H1 (cell line): ENCODE results near the gene PALD1. TPM values are rescaled to one million over a fixed set of nuclear protein-coding genes. Genes with fewer than 3 reads are reported as not detected.

Experiments used
- CTCF ChIA-PET: fragments of 300-600 bp; sonication (Branson Sonifier 250); formaldehyde crosslinking; loops from one replicate; lab custom pipeline; 2021; ENCODE audit not compliant: partially characterized antibody; lab: Charles Lee
- POLR2A ChIA-PET: fragments of 300-600 bp; sonication (Branson Sonifier 250); formaldehyde crosslinking; loops from one replicate; lab custom pipeline; 2021; ENCODE audit warnings: inconsistent platforms; ENCODE audit not compliant: partially characterized antibody; lab: Charles Lee
- DNase-seq, 2 experiments: peaks; one replicate each; pipeline versions ENCODE4 v3.0.0 to v3.0.0-alpha.2; 2010 to 2022; ENCODE audit warnings: low spot score in 2 of 2, low read depth in 1 of 2, mixed read lengths in 1 of 2
- FAIRE-seq: peaks from 2 replicates; lab custom pipeline; 2011; peaks lifted over from hg19 to GRCh38; lab: Jason Lieb, UNC
- H2AFZ ChIP-seq: 2 replicates; pipeline ENCODE4 v1.8.1; 2012; ENCODE audit warnings: low read length, inconsistent platforms
- H2AK5ac ChIP-seq: 2 replicates; pipeline ENCODE4 v1.6.1; 2013; ENCODE audit warnings: low read depth, low read length
- H2BK120ac ChIP-seq: replicated peaks from 2 replicates; pipeline ENCODE3; 2013; ENCODE audit warnings: low read depth, low read length, inconsistent platforms
- H2BK12ac ChIP-seq: 2 replicates; pipeline ENCODE4 v1.6.1; 2013; ENCODE audit warnings: low read depth, low read length
- H2BK15ac ChIP-seq: 2 replicates; pipeline ENCODE4 v1.6.1; 2013; ENCODE audit warnings: low read length
- H2BK20ac ChIP-seq: 2 replicates; pipeline ENCODE4 v1.6.1; 2013; ENCODE audit warnings: low read length
- H2BK5ac ChIP-seq: 2 replicates; pipeline ENCODE4 v1.6.1; 2013; ENCODE audit warnings: low read depth, low read length
- H3K14ac ChIP-seq: 2 replicates; pipeline ENCODE4 v1.6.1; 2013; ENCODE audit warnings: inconsistent platforms; ENCODE audit not compliant: insufficient read length
- H3K18ac ChIP-seq: 2 replicates; pipeline ENCODE4 v1.6.1; 2013; ENCODE audit warnings: low read length; ENCODE audit errors: extremely low read depth
- H3K23ac ChIP-seq: 2 replicates; pipeline ENCODE4 v1.6.1; 2013; ENCODE audit warnings: inconsistent platforms; ENCODE audit not compliant: insufficient read length
- H3K23me2 ChIP-seq: 2 replicates; pipeline ENCODE4 v1.6.1; 2013; ENCODE audit warnings: low read depth, low read length
- H3K27ac ChIP-seq: 2 replicates; pipeline ENCODE4 v1.6.1; 2011; ENCODE audit warnings: low read depth, low read length, inconsistent platforms
- H3K27me3 ChIP-seq, 4 experiments: replicated peaks in 1 of 4; 1 replicate in 1 of 4; 2 replicates in 3 of 4; pipeline versions ENCODE4 v1.6.1 to v1.8.1; 2011 to 2013; ENCODE audit warnings: low read length in 3 of 4, mild to moderate bottlenecking in 3 of 4, inconsistent platforms in 2 of 4, mixed read lengths in 2 of 4, moderate library complexity in 1 of 4; ENCODE audit not compliant: control insufficient read depth in 3 of 4, insufficient read depth in 3 of 4; ENCODE audit errors: extremely low read depth in 1 of 4
- H3K36me3 ChIP-seq, 4 experiments: 2 replicates each; pipeline versions ENCODE4 v1.6.1 to v1.8.1; 2011 to 2013; ENCODE audit warnings: mild to moderate bottlenecking in 4 of 4, low read length in 3 of 4, moderate library complexity in 2 of 4, control low read depth in 1 of 4, inconsistent platforms in 1 of 4; ENCODE audit not compliant: insufficient read depth in 4 of 4, control insufficient read depth in 2 of 4
- H3K4ac ChIP-seq: replicated peaks from 2 replicates; pipeline ENCODE3; 2013; ENCODE audit warnings: low read length, low read depth, mixed read lengths, inconsistent platforms; ENCODE audit not compliant: insufficient read length
- H3K4me1 ChIP-seq, 4 experiments: replicated peaks in 1 of 4; 1 replicate in 1 of 4; 2 replicates in 3 of 4; pipeline versions ENCODE4 v1.6.1 to v1.8.1; 2011 to 2013; ENCODE audit warnings: low read length in 3 of 4, inconsistent platforms in 2 of 4, mixed read lengths in 1 of 4; ENCODE audit not compliant: insufficient read depth in 4 of 4, control insufficient read depth in 3 of 4
- H3K4me2 ChIP-seq, 2 experiments: 2 replicates each; pipeline versions ENCODE4 v1.6.1 to v1.8.1; 2011 to 2013; ENCODE audit warnings: low read depth in 2 of 2, low read length in 2 of 2, control low read depth in 1 of 2, inconsistent platforms in 1 of 2, mild to moderate bottlenecking in 1 of 2; ENCODE audit not compliant: insufficient read depth in 1 of 2
- H3K4me3 ChIP-seq, 4 experiments: fragments of 200-600, 300-600 bp in 1 of 4; sonication (generic), shearing (Covaris generic), sonication (Bioruptor Twin) in 1 of 4; 2 replicates each; pipeline versions ENCODE4 v1.5.1 to v1.8.1; 2011 to 2016; ENCODE audit warnings: low read length in 4 of 4, low read depth in 3 of 4, control low read depth in 2 of 4, inconsistent platforms in 2 of 4, mild to moderate bottlenecking in 2 of 4, mixed read lengths in 1 of 4, moderate library complexity in 1 of 4; ENCODE audit not compliant: insufficient read depth in 2 of 4; ENCODE audit errors: extremely low read depth in 1 of 4
- H3K56ac ChIP-seq: replicated peaks from 2 replicates; pipeline ENCODE3; 2013; ENCODE audit warnings: low read depth, mild to moderate bottlenecking, mixed read lengths, low read length, inconsistent platforms; ENCODE audit not compliant: insufficient read length
- H3K79me1 ChIP-seq: 2 replicates; pipeline ENCODE4 v1.6.1; 2013; ENCODE audit warnings: low read depth, low read length, control low read depth
- H3K79me2 ChIP-seq, 2 experiments: 2 replicates each; pipeline versions ENCODE4 v1.6.1 to v1.8.1; 2012 to 2013; ENCODE audit warnings: low read length in 2 of 2, mild to moderate bottlenecking in 2 of 2, inconsistent platforms in 1 of 2; ENCODE audit not compliant: insufficient read depth in 2 of 2, control insufficient read depth in 1 of 2
- H3K9ac ChIP-seq, 4 experiments: replicated peaks in 1 of 4; 1 replicate in 1 of 4; 2 replicates in 3 of 4; pipeline versions ENCODE4 v1.6.1 to v1.8.1; 2011 to 2013; ENCODE audit warnings: low read depth in 3 of 4, low read length in 3 of 4, control low read depth in 2 of 4, mild to moderate bottlenecking in 2 of 4, moderate library complexity in 2 of 4, inconsistent platforms in 1 of 4; ENCODE audit errors: extremely low read depth in 1 of 4
- H3K9me3 ChIP-seq, 2 experiments: 2 replicates each; pipeline versions ENCODE4 v1.6.1 to v1.8.1; 2012 to 2013; ENCODE audit warnings: mild to moderate bottlenecking in 2 of 2, moderate library complexity in 2 of 2, control low read depth in 1 of 2, inconsistent platforms in 1 of 2, low read depth in 1 of 2, low read length in 1 of 2, mixed read lengths in 1 of 2; ENCODE audit not compliant: insufficient read depth in 2 of 2
- H4K20me1 ChIP-seq, 2 experiments: replicated peaks in 1 of 2; 2 replicates each; pipeline versions ENCODE3 to v1.8.1; 2011 to 2013; ENCODE audit warnings: inconsistent platforms in 2 of 2, low read length in 2 of 2, mild to moderate bottlenecking in 1 of 2; ENCODE audit not compliant: insufficient read depth in 2 of 2, control insufficient read depth in 1 of 2
- H4K5ac ChIP-seq: 2 replicates; pipeline ENCODE4 v1.6.1; 2013; ENCODE audit warnings: low read length, low read depth, mixed read lengths, inconsistent platforms; ENCODE audit not compliant: insufficient read length
- H4K8ac ChIP-seq: 2 replicates; pipeline ENCODE4 v1.8.0; 2013; ENCODE audit warnings: mild to moderate bottlenecking, moderate library complexity, low read length, inconsistent platforms; ENCODE audit not compliant: insufficient read depth; ENCODE audit errors: extremely low read depth
- H4K91ac ChIP-seq: replicated peaks from 2 replicates; pipeline ENCODE3; 2013; ENCODE audit warnings: low read length, mixed read lengths, inconsistent platforms; ENCODE audit not compliant: insufficient read length
- BACH1 ChIP-seq: IDR thresholded peaks from 2 replicates; pipeline ENCODE4 v1.6.1; 2012; ENCODE audit warnings: low read length, improper control_type of control experiment
- GTF2F1 ChIP-seq: IDR thresholded peaks from 2 replicates; pipeline ENCODE4 v1.6.1; 2012; ENCODE audit warnings: low read depth, low read length, improper control_type of control experiment, borderline replicate concordance
- POLR2AphosphoS5 ChIP-seq: IDR thresholded peaks from 2 replicates; pipeline ENCODE4 v1.6.1; 2011; ENCODE audit warnings: low read depth, low read length
- SP2 ChIP-seq: IDR thresholded peaks from 2 replicates; pipeline ENCODE4 v1.6.1; 2012; ENCODE audit warnings: mild to moderate bottlenecking, low read length, inconsistent platforms
- SUZ12 ChIP-seq: fragments of 200-600 bp; sonication (generic); IDR thresholded peaks from 2 replicates; pipeline ENCODE4 v1.6.1; 2012; ENCODE audit warnings: mild to moderate bottlenecking, inconsistent platforms, low read length, moderate library complexity, mixed read lengths
- TEAD4 ChIP-seq: IDR thresholded peaks from 2 replicates; pipeline ENCODE4 v1.6.1; 2012; ENCODE audit warnings: low read depth, low read length, inconsistent platforms, mixed read lengths
- WGBS, 2 experiments: shearing (Covaris generic) in 1 of 2; methylation state at CpG; one replicate each; pipeline versions ENCODE4 v1.1.6 to v1.1.7; 2013 to 2015; ENCODE audit warnings: low lambda C conversion rate in 2 of 2, mixed read lengths in 2 of 2, inconsistent platforms in 1 of 2, low coverage in 1 of 2, missing lambda C conversion rate in 1 of 2; ENCODE audit not compliant: insufficient replicate concordance in 2 of 2, insufficient coverage in 1 of 2, insufficient read length in 1 of 2; ENCODE audit errors: extremely low coverage in 1 of 2, missing lambda C conversion rate in 1 of 2; 5-methylcytosine and 5-hydroxymethylcytosine counted together
- polyA plus RNA-seq, 7 experiments: library from polyadenylated mRNA; depleted of rRNA in 3 of 7; stranded (reverse) in 5 of 7; unstranded in 2 of 7; fragments of >200 nt in 5 of 7; fragments of 200-250 nt in 2 of 7; gene quantifications; 1 replicate in 5 of 7; 2 replicates in 1 of 7; 4 replicates in 1 of 7; pipeline versions ENCODE4 v1.2.1 to v1.2.3, GENCODE V29; 2011 to 2013; ENCODE audit warnings: missing spikeins in 2 of 7, mixed read lengths in 2 of 7
- total RNA-seq: library from RNA; stranded (reverse); fragmentation: NEBNext Ultra II Directional; extraction: Animal tissue kit (Norgen Biotek cat#: 25700); gene quantifications from 2 replicates; pipeline ENCODE4 v1.2.1, GENCODE V29; 2021

Gene PALD1
- total and polyA plus RNA-seq, 2 of the 8 experiments (the other 6 are each of a cell fraction or from before 2014, with no cell fraction given): 13.3 to 32.8 TPM

- Histone ChIP-seq H3K56ac (no peak overlapping the region), H2BK5ac (no peak overlapping the region), H3K23ac (no peak overlapping the region), H2AK5ac (no peak overlapping the region), H3K36me3 (no peaks in the 10 kb centered on the region), H2BK15ac (0 out of 2 replicates have a peak overlapping the region, but pooled peaks have one; percentile 50), H2BK20ac (no peak overlapping the region), H3K4me2 (no peak overlapping the region), H3K4me3 (no peak overlapping the region), H2BK120ac (no peak overlapping the region), H4K8ac (no peak overlapping the region), H3K27ac (no peak overlapping the region), H3K79me2 (peaks cover 0 to 34% of the 10 kb centered on the region in 2 experiments; a peak in 2 of 4 replicates), H3K14ac (no peak overlapping the region), H3K23me2 (0 out of 2 replicates have a peak, but pooled peaks cover 3% of the 10 kb centered on the region), H2BK12ac (no peak overlapping the region), H3K4ac (no peak overlapping the region), H4K91ac (no peak overlapping the region), H4K20me1 (peaks cover 0 to 6% of the 10 kb centered on the region in 2 experiments), H3K9ac (no peak overlapping the region), H3K9me3 (no peaks in the 10 kb centered on the region), H2AFZ (no peak overlapping the region), H4K5ac (no peak overlapping the region), H3K79me1 (peaks cover 7% of the 10 kb centered on the region), H3K18ac (no peak overlapping the region), H3K4me1 (peaks cover 13 to 34% (median 21%) of the 10 kb centered on the region in 4 experiments), H3K27me3 (no peaks in the 10 kb centered on the region)
- ChIA-PET CTCF (interaction anchor here (0.8 to 4.2 kb wide), 3 partner anchors 13 to 39 kb away, joined by 3 to 29 read pairs (median 3); partner anchors contain the start of gene PALD1), POLR2A (no interaction called here)
- no peak for TF ChIP-seq BACH1
- TF ChIP-seq POLR2AphosphoS5: no peak
- TF ChIP-seq GTF2F1: no peak
- no peak for TF ChIP-seq SUZ12
- TF ChIP-seq SP2: no peak
- no peak for TF ChIP-seq TEAD4
- DNase-seq (no peak), FAIRE-seq (no peak)
- 100% methylated on average over 2 of the region's 2 CpGs; no CpG with 5 or more reads in 1 of the 2 experiments for WGBS, 2 experiments
Observed at GRCh38 chr10:70491614-70492013, 13.0 kb downstream of the PALD1 start.
